K562 (cell line): Measurements from ENCODE around the gene MYOM1. TPM values are rescaled to one million over a fixed set of nuclear protein-coding genes. Genes with fewer than 3 reads are reported as not detected.

ENCODE experiments used
- ATAC-seq: fragments of 200-7000 bp; cut with Tn5 transposase; 3 replicates; pipeline ENCODE4 v1.9.1; 2020; ENCODE audit warnings: moderate library complexity
- BruUV-seq: library from RNA; stranded (reverse); fragments of 400-500 nt; replicated peaks from 2 replicates; lab custom pipeline; 2021; lab: Mats Ljungman, UMichigan
- CTCF ChIA-PET: fragments of 300-600 bp; formaldehyde crosslinking; extraction: SDS; loops from one replicate; lab custom pipeline; 2021; ENCODE audit warnings: low intra/inter-chr PET ratio; lab: Yijun Ruan, JAX
- POLR2A ChIA-PET: fragments of 300-600, 350-650 bp; sonication (Branson Sonifier 250); formaldehyde crosslinking; extraction: SDS; loops from one replicate; lab custom pipeline; 2021; ENCODE audit warnings: antibody characterized with exemption, inconsistent platforms; lab: Yijun Ruan, JAX
- DNase-seq, 4 experiments: peaks; one replicate each; pipeline versions ENCODE4 v3.0.0 to v3.0.0-alpha.2; 2011 to 2018; ENCODE audit warnings: low spot score in 3 of 4, mixed read lengths in 3 of 4; ENCODE audit errors: extremely low read depth in 1 of 4
- FAIRE-seq: peaks from 2 replicates; lab custom pipeline; 2011; peaks lifted over from hg19 to GRCh38; lab: Jason Lieb, UNC
- H2AFZ ChIP-seq: 2 replicates; pipeline ENCODE4 v1.6.0; 2011; ENCODE audit warnings: low read depth, low read length, control low read depth, inconsistent platforms
- H3K27ac ChIP-seq: fragments of 200-600 bp; 3 replicates; pipeline ENCODE4 v1.8.0; 2011; ENCODE audit warnings: low read depth, mild to moderate bottlenecking, control low read depth, inconsistent platforms, low read length, moderate library complexity, mixed read lengths; ENCODE audit errors: extremely low read depth
- H3K27me3 ChIP-seq, 2 experiments: fragments of 300-600 bp in 1 of 2; 2 replicates in 1 of 2; 3 replicates in 1 of 2; pipeline versions ENCODE4 v1.6.0 to v1.8.0; 2011; ENCODE audit warnings: inconsistent platforms in 2 of 2, low read length in 2 of 2, mild to moderate bottlenecking in 1 of 2, mixed read lengths in 1 of 2, moderate library complexity in 1 of 2; ENCODE audit not compliant: control insufficient read depth in 2 of 2, insufficient read depth in 2 of 2
- H3K36me3 ChIP-seq: fragments of 300-600 bp; 3 replicates; pipeline ENCODE4 v1.8.0; 2011; ENCODE audit warnings: mild to moderate bottlenecking, low read length, inconsistent platforms; ENCODE audit not compliant: control insufficient read depth, insufficient read depth
- H3K4me1 ChIP-seq, 2 experiments: fragments of 200-600 bp in 1 of 2; replicated peaks in 1 of 2; 2 replicates in 1 of 2; 3 replicates in 1 of 2; pipeline versions ENCODE4 v1.5.1 to v1.8.0; 2011; ENCODE audit warnings: inconsistent platforms in 2 of 2, low read length in 2 of 2, mild to moderate bottlenecking in 1 of 2, mixed read lengths in 1 of 2, moderate library complexity in 1 of 2; ENCODE audit not compliant: control insufficient read depth in 2 of 2, insufficient read depth in 2 of 2
- H3K4me2 ChIP-seq: 2 replicates; pipeline ENCODE4 v1.6.1; 2011; ENCODE audit warnings: low read length, control low read depth, inconsistent platforms, mixed read lengths; ENCODE audit not compliant: insufficient read depth
- H3K4me3 ChIP-seq: fragments of 200-600 bp; sonication (generic), shearing (Covaris generic); 2 replicates; pipeline ENCODE4 v1.5.1; 2016; ENCODE audit warnings: control low read depth, inconsistent platforms
- H3K79me2 ChIP-seq: fragments of 200-600 bp; 3 replicates; pipeline ENCODE4 v1.8.0; 2011; ENCODE audit warnings: low read length, inconsistent platforms; ENCODE audit not compliant: control insufficient read depth, insufficient read depth
- H3K9ac ChIP-seq, 2 experiments: 2 replicates each; pipeline versions ENCODE4 v1.6.0 to v1.6.1; 2011; ENCODE audit warnings: low read depth in 2 of 2, low read length in 2 of 2, control low read depth in 1 of 2, inconsistent platforms in 1 of 2, mild to moderate bottlenecking in 1 of 2, mixed read lengths in 1 of 2; ENCODE audit not compliant: insufficient read depth in 1 of 2
- H3K9me1 ChIP-seq: one replicate; pipeline ENCODE4 v1.6.0; 2011; ENCODE audit warnings: inconsistent platforms, mild to moderate bottlenecking, low read length, moderate library complexity; ENCODE audit not compliant: control insufficient read depth, insufficient read depth
- H3K9me3 ChIP-seq: replicated peaks from 2 replicates; pipeline ENCODE4 v1.5.1; 2011; ENCODE audit warnings: low read depth, low read length, inconsistent platforms; ENCODE audit not compliant: control insufficient read depth, insufficient read depth
- H4K20me1 ChIP-seq: replicated peaks from 2 replicates; pipeline ENCODE4 v1.6.1; 2011; ENCODE audit warnings: low read length, inconsistent platforms, mixed read lengths; ENCODE audit not compliant: control insufficient read depth, insufficient read depth
- ARID2 ChIP-seq: fragments of 450-650 bp; IDR thresholded peaks from 2 replicates; pipeline ENCODE4 v1.6.1; 2017; ENCODE audit warnings: antibody characterized with exemption, mild to moderate bottlenecking
- BCOR ChIP-seq: fragments of 450-650 bp; IDR thresholded peaks from 2 replicates; pipeline ENCODE4 v1.6.1; 2016
- CBX3 ChIP-seq, 2 experiments: IDR thresholded peaks; 1 replicate in 1 of 2; 2 replicates in 1 of 2; pipeline ENCODE4 v1.6.1; 2012; ENCODE audit warnings: inconsistent platforms in 2 of 2, low read length in 2 of 2, borderline replicate concordance in 1 of 2, control low read depth in 1 of 2
- FOS ChIP-seq: IDR thresholded peaks from 3 replicates; pipeline ENCODE4 v1.6.1; 2011; ENCODE audit not compliant: insufficient read length; ENCODE audit errors: extremely low read depth
- FOXA3 ChIP-seq, 2 experiments: fragments of 450-650 bp in 1 of 2; sonication (generic) in 1 of 2; formaldehyde crosslinking; IDR thresholded peaks in 1 of 2; conservative IDR thresholded peaks in 1 of 2; 2 replicates each; pipeline versions ENCODE4 v1.4.0 to v1.8.0; 2020 to 2022; ENCODE audit warnings: mild to moderate bottlenecking in 2 of 2, missing genetic modification reagents in 1 of 2
- GABPA ChIP-seq: fragments of 200-800 bp; sonication (Bioruptor generic); conservative IDR thresholded peaks from 2 replicates; pipeline ENCODE4 v1.6.1; 2016; ENCODE audit warnings: low read depth, missing genetic modification characterization, missing compliant biosample characterization
- LEF1 ChIP-seq: fragments of 450-650 bp; IDR thresholded peaks from 2 replicates; pipeline ENCODE4 v1.6.1; 2016; ENCODE audit warnings: mild to moderate bottlenecking
- MAZ ChIP-seq, 2 experiments: fragments of 450-650 bp in 1 of 2; sonication (generic) in 1 of 2; formaldehyde crosslinking; IDR thresholded peaks in 1 of 2; conservative IDR thresholded peaks in 1 of 2; 2 replicates each; pipeline versions ENCODE4 v1.4.0 to v1.5.0; 2020; ENCODE audit warnings: mild to moderate bottlenecking in 1 of 2, missing genetic modification reagents in 1 of 2
- RBM25 ChIP-seq: fragments of 200-400 bp; formaldehyde crosslinking; IDR thresholded peaks from 2 replicates; pipeline ENCODE4 v1.6.1; 2018; ENCODE audit warnings: low read length, low read depth, moderate library complexity; ENCODE audit not compliant: severe bottlenecking
- SMARCA5 ChIP-seq: fragments of 450-650 bp; IDR thresholded peaks from 2 replicates; pipeline ENCODE4 v1.6.1; 2016
- SMARCB1 ChIP-seq: IDR thresholded peaks from 2 replicates; pipeline ENCODE4 v1.6.1; 2011; ENCODE audit warnings: improper control_type of control experiment, low read depth; ENCODE audit not compliant: insufficient read length
- TEAD4 ChIP-seq, 2 experiments: sonication (generic) in 1 of 2; formaldehyde crosslinking in 1 of 2; IDR thresholded peaks; 2 replicates each; pipeline versions ENCODE4 v1.6.1 to v1.8.0; 2012 to 2022; ENCODE audit warnings: borderline replicate concordance in 1 of 2, inconsistent platforms in 1 of 2, low read length in 1 of 2, mild to moderate bottlenecking in 1 of 2, missing genetic modification reagents in 1 of 2
- TRIM24 ChIP-seq, 2 experiments: fragments of 450-650 bp; IDR thresholded peaks; 2 replicates each; pipeline ENCODE4 v1.6.1; 2016
- TRIM28 ChIP-seq: fragments of 450-650 bp; IDR thresholded peaks from 2 replicates; pipeline ENCODE4 v1.6.1; 2017
- ZEB2 ChIP-seq: fragments of 450-650 bp; IDR thresholded peaks from 2 replicates; pipeline ENCODE4 v1.6.1; 2016
- ZNF232 ChIP-seq: sonication (generic); formaldehyde crosslinking; IDR thresholded peaks from 2 replicates; pipeline ENCODE4 v1.8.0; 2022; ENCODE audit warnings: mild to moderate bottlenecking, missing genetic modification reagents
- WGBS: fragments of 100-300 bp; shearing (Covaris generic); methylation state at CpG from one replicate; pipeline ENCODE4 v1.1.6; 2016; ENCODE audit warnings: low coverage, mixed read lengths; ENCODE audit not compliant: insufficient coverage; ENCODE audit errors: missing lambda C conversion rate; 5-methylcytosine and 5-hydroxymethylcytosine counted together
- in situ Hi-C: fragments of 300-500 bp; cut with MboI; formaldehyde crosslinking; loops from 4 replicates; pipeline ENCODE4 v1.15.0; 2018; ENCODE audit warnings: inconsistent platforms, mixed read lengths
- intact Hi-C: fragments of 100-400 bp; cut with micrococcal nuclease; formaldehyde crosslinking; loops from 2 replicates; pipeline ENCODE4 v1.14.2; 2022
- polyA plus RNA-seq, 8 experiments: library from polyadenylated mRNA; depleted of rRNA in 4 of 8; stranded (reverse) in 5 of 8; unstranded in 3 of 8; fragments of >200 nt; fragmentation: Nextera tagmentation in 2 of 8; fragmentation: Illumina TruSeq in 1 of 8; extraction: Ambion mirVana in 2 of 8; extraction: Trizol in 1 of 8; gene quantifications; 2 replicates each; pipeline versions ENCODE4 v1.2.1 to v1.2.3, GENCODE V29; 2011 to 2014; ENCODE audit warnings: inconsistent platforms in 1 of 8, missing spikeins in 1 of 8
- total RNA-seq, 7 experiments: library from RNA; depleted of rRNA in 6 of 7; stranded (reverse); fragments of >200 nt in 6 of 7; fragmentation: Illumina TruSeq in 2 of 7; extraction: Trizol in 2 of 7; gene quantifications; 2 replicates each; pipeline versions ENCODE4 v1.2.1 to v1.2.3, GENCODE V29; 2011 to 2021; ENCODE audit warnings: low replicate concordance in 1 of 7
- TF ChIP-seq, protein P1 (sequence below): fragments of 450-650 bp; IDR thresholded peaks from 2 replicates; pipeline ENCODE4 v1.6.1; 2018; ENCODE audit warnings: mild to moderate bottlenecking, low read depth; ENCODE audit not compliant: partially characterized antibody
- TF ChIP-seq, protein P2 (sequence below): fragments of 250-450 bp; sonication (Bioruptor Pico); IDR thresholded peaks from 2 replicates; pipeline ENCODE4 v1.8.0; 2021; ENCODE audit warnings: moderate library complexity, mild to moderate bottlenecking, inconsistent platforms

The MYOM1 gene
- total and polyA plus RNA-seq, 9 of the 15 experiments (the other 6 are each of a cell fraction or from before 2014, with no cell fraction given), result 0.01 to 0.62 (median 0.25) TPM

DNA sequence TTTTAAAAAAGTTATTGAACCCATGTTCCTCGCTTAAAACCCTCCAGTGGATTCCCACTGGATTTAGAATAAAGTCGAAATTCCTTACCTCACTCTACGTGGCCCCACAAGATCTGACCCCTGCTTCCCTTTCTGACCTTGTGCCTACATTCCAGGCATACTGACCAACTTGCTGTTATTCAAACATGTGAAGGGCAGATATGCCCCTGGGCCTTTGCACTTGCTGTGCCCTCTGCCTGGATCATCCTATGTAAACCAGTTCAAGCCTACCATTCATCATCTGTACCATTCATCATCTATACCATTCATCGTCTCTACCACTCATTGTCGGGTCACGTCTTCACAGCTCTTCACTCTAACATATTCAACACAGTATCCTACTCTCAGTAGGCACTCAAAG is 165.6 kb downstream of the MYOM1 start (continued):
- TF ChIP-seq TEAD4 (IDR thresholded peaks at IDR 0.05; ENCODE audit: low read length), result no peak
- TF ChIP-seq TEAD4 (CRISPR knock-in tag; IDR thresholded peaks at IDR 0.05; ENCODE audit: borderline replicate concordance), result no peak
- no peak for TF ChIP-seq MAZ (CRISPR knock-in tag; conservative IDR thresholded peaks at IDR 0.05 in 1 of 2, IDR thresholded peaks at IDR 0.05 in 1 of 2)
- TF ChIP-seq BCOR, result peak; percentile 20; the same call in 1 of the 2 replicates
- TF ChIP-seq ARID2, result no peak
- no peak for TF ChIP-seq FOS
- TF ChIP-seq SMARCB1, result no peak
- no peak for TF ChIP-seq FOXA3 (CRISPR knock-in tag; conservative IDR thresholded peaks at IDR 0.05 in 1 of 2, IDR thresholded peaks at IDR 0.05 in 1 of 2)
- TF ChIP-seq GABPA (tag), result no peak

DNA sequence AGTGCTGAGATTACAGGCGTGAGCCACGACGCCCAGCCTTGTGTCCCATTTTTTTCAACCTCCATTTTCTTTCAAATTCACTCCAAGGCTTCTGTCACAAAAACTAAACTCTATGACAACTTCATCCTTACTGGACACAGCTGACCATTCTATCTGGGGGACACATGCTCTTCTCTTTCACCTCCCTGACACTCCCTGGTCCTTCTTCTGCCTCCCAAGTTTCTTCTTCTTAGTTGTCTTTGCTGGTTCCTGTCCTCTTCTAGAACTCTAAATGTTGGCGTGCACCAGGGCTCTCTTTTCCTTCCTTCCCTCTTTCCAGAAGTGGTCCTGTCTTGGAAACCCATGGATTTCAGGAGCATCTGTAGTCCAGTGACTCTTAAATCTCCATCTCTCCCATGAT is 166.7 kb downstream of the MYOM1 start:
- no peaks in the 10 kb centered on the region for H3K9me1 ChIP-seq
- ChIA-PET POLR2A (interaction anchor here (0.7 to 1.1 kb wide), 2 partner anchors 9 to 506 kb away, joined by 3 read pairs; no protein-coding TSS in a partner anchor), CTCF (no interaction called here)
- H4K20me1 ChIP-seq, result no peaks in the 10 kb centered on the region
- no peaks in the 10 kb centered on the region for H3K36me3 ChIP-seq
- DNase-seq, result no peak
- H3K79me2 ChIP-seq, result no peaks in the 10 kb centered on the region
- in situ Hi-C loops (no loop called here), intact Hi-C loops (no loop called here)
- no peaks in the 10 kb centered on the region for H3K27me3 ChIP-seq
- TF ChIP-seq SMARCA5 (0 out of 2 replicates have a peak, but pooled peaks have one; percentile 34), CBX3 (IDR thresholded peaks at IDR 0.05; ENCODE audit: borderline replicate concordance in 1 of 2, low read length in 2 of 2) (peak in 1 of 2 experiments; percentile 76; a peak in 1 of 3 replicates), LEF1 (no peak), ZNF232 (CRISPR knock-in tag) (no peak), TRIM28 (peak; percentile 71; the same call in 1 of the 2 replicates), ZEB2 (no peak), TRIM24 (IDR thresholded peaks at IDR 0.05) (peak in 1 of 2 experiments; percentile 22; a peak in 1 of 4 replicates), RBM25 (peak; percentile 45)
- TF ChIP-seq, protein P1, sequence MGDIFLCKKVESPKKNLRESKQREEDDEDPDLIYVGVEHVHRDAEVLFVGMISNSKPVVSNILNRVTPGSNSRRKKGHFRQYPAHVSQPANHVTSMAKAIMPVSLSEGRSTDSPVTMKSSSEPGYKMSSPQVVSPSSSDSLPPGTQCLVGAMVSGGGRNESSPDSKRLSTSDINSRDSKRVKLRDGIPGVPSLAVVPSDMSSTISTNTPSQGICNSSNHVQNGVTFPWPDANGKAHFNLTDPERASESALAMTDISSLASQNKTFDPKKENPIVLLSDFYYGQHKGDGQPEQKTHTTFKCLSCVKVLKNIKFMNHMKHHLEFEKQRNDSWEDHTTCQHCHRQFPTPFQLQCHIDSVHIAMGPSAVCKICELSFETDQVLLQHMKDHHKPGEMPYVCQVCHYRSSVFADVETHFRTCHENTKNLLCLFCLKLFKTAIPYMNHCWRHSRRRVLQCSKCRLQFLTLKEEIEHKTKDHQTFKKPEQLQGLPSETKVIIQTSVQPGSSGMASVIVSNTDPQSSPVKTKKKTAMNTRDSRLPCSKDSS, result peak; percentile 44
- TF ChIP-seq, protein P2, sequence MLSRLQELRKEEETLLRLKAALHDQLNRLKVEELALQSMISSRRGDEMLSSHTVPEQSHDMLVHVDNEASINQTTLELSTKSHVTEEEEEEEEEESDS, result no peak
- H3K9ac ChIP-seq, result no peak overlapping the region
- no peak for ATAC-seq
- H3K4me1 ChIP-seq, result peaks cover 0 to 3% of the 10 kb centered on the region in 2 experiments; a peak in 2 of 5 replicates
- H3K9me3 ChIP-seq, result no peaks in the 10 kb centered on the region; the same call in 1 of the 2 replicates
- no peak overlapping the region for H2AFZ ChIP-seq
- H3K27ac ChIP-seq, result no peak overlapping the region
- no TSS peak for BruUV-seq
- FAIRE-seq, result no peak
- no peak overlapping the region for H3K4me2 ChIP-seq
- WGBS, result 57% methylated on average over 4 of the region's 4 CpGs
- H3K4me3 ChIP-seq, result no peak overlapping the region
